ENCODE measurements around the gene CHPF. TPM values are rescaled to one million over a fixed set of nuclear protein-coding genes. Genes with fewer than 3 reads are reported as not detected.

CHPF gene
- total RNA-seq, 1 donor from 2014 or later: 81.0 TPM

GRCh38 chr2:219524817-219525216 lies 18.8 kb downstream of the CHPF start:
- H3K36me3 Mint-ChIP-seq: no peaks in the 10 kb centered on the region
- no peak for DNase-seq (ENCODE audit: low spot score in 2 of 2, unreplicated experiment in 2 of 2)
- no peak for TF ChIP-seq CTCF (IDR thresholded peaks at IDR 0.05; ENCODE audit: unreplicated experiment)
- peaks cover 68% of the 10 kb centered on the region for H3K27me3 Mint-ChIP-seq (ENCODE audit: low read depth)
- no peak overlapping the region for H3K27ac Mint-ChIP-seq
- H3K9me3 Mint-ChIP-seq: no peaks in the 10 kb centered on the region
- peaks cover 45% of the 10 kb centered on the region for H3K4me1 Mint-ChIP-seq
- H3K4me3 Mint-ChIP-seq: no peak overlapping the region

- DNase-seq (ENCODE audit: low spot score in 2 of 2, unreplicated experiment in 2 of 2): no peak
- H3K4me1 Mint-ChIP-seq: peaks cover 50% of the 10 kb centered on the region
- no peaks in the 10 kb centered on the region for H3K36me3 Mint-ChIP-seq
- no peaks in the 10 kb centered on the region for H3K9me3 Mint-ChIP-seq
- no peak overlapping the region for H3K27ac Mint-ChIP-seq
- no peak overlapping the region for H3K4me3 Mint-ChIP-seq
- TF ChIP-seq CTCF (IDR thresholded peaks at IDR 0.05; ENCODE audit: unreplicated experiment): no peak
- peaks cover 63% of the 10 kb centered on the region for H3K27me3 Mint-ChIP-seq (ENCODE audit: low read depth)
Observed at GRCh38 chr2:219523031-219523671, 20.5 kb downstream of the CHPF start.

- peaks cover 58% of the 10 kb centered on the region for H3K4me1 Mint-ChIP-seq
- DNase-seq (ENCODE audit: low spot score in 2 of 2, unreplicated experiment in 2 of 2): peak in 1 of 2 experiments; percentile 78
- H3K27ac Mint-ChIP-seq: peak overlapping the region; percentile 28
- no peak for TF ChIP-seq CTCF (IDR thresholded peaks at IDR 0.05; ENCODE audit: unreplicated experiment)
- H3K36me3 Mint-ChIP-seq: no peaks in the 10 kb centered on the region
- peak overlapping the region; percentile 50 for H3K4me3 Mint-ChIP-seq
- no peaks in the 10 kb centered on the region for H3K9me3 Mint-ChIP-seq
- H3K27me3 Mint-ChIP-seq (ENCODE audit: low read depth): peaks cover 63% of the 10 kb centered on the region
Observed at GRCh38 chr2:219522111-219523030, 21.2 kb downstream of the CHPF start.

- no peak for DNase-seq (ENCODE audit: low spot score in 2 of 2, unreplicated experiment in 2 of 2)
- Mint-ChIP-seq H3K9me3 (no peaks in the 10 kb centered on the region), H3K36me3 (no peaks in the 10 kb centered on the region)
Observed at GRCh38 chr2:219521066-219521880, 22.3 kb downstream of the CHPF start.

More at GRCh38 chr2:219521066-219521880, 22.3 kb downstream of the CHPF start:
- Mint-ChIP-seq H3K4me1 (peaks cover 51% of the 10 kb centered on the region), H3K27ac (peak overlapping the region; percentile 40), H3K27me3 (ENCODE audit: low read depth) (peaks cover 63% of the 10 kb centered on the region), H3K4me3 (peak overlapping the region; percentile 50)
- peak; percentile 59 for TF ChIP-seq CTCF (IDR thresholded peaks at IDR 0.05; ENCODE audit: unreplicated experiment)
